HCT116 (cell line): ENCODE results near the gene SPOPL. TPM values are rescaled to one million over a fixed set of nuclear protein-coding genes. Genes with fewer than 3 reads are reported as not detected.

ENCODE experiments used
- ATAC-seq: fragments of 200-7000 bp; cut with Tn5 transposase; 2 replicates; pipeline ENCODE4 v1.9.1; 2020; ENCODE audit warnings: mild to moderate bottlenecking, moderate library complexity
- BruUV-seq: library from RNA; stranded (reverse); fragments of 400-500 nt; replicated peaks from 2 replicates; lab custom pipeline; 2021; lab: Mats Ljungman, UMichigan
- CTCF ChIA-PET: fragments of 300-600 bp; sonication (Branson Sonifier 250); formaldehyde crosslinking; loops from one replicate; lab custom pipeline; 2021; ENCODE audit warnings: antibody characterized with exemption; lab: Charles Lee
- POLR2A ChIA-PET: fragments of 300-600, 350-600 bp; sonication (Branson Sonifier 250); formaldehyde crosslinking; loops from one replicate; lab custom pipeline; 2021; ENCODE audit warnings: antibody characterized with exemption; lab: Charles Lee
- RAD21 ChIA-PET, 2 experiments: fragments of 300-600 bp; sonication (Branson Sonifier 250); formaldehyde crosslinking; loops; one replicate each; lab custom pipeline; 2023; ENCODE audit warnings: low total read pairs in 2 of 2; ENCODE audit not compliant: uncharacterized antibody in 2 of 2, unreplicated experiment in 2 of 2, low non-redundant PET in 1 of 2; lab: Charles Lee
- DNase-seq: peaks from one replicate; pipeline ENCODE4 v3.0.0-alpha.2; 2010; ENCODE audit warnings: low read depth, low spot score
- H2AFZ ChIP-seq: fragments of 200-600 bp; shearing (Covaris generic), sonication (generic); 2 replicates; pipeline ENCODE4 v1.6.1; 2017; ENCODE audit warnings: low read depth, mixed run types, mixed read lengths, antibody characterized with exemption, low read length; ENCODE audit not compliant: poor library complexity, severe bottlenecking
- H3K27ac ChIP-seq: 2 replicates; pipeline ENCODE4 v1.5.1; 2012; ENCODE audit warnings: low read depth, low read length
- H3K27me3 ChIP-seq: fragments of 200-600 bp; sonication (generic); 2 replicates; pipeline ENCODE4 v1.6.1; 2016; ENCODE audit warnings: mixed run types, low read length, mixed read lengths; ENCODE audit not compliant: insufficient read depth
- H3K36me3 ChIP-seq, 2 experiments: fragments of 200-500 bp in 1 of 2; fragments of 200-600 bp in 1 of 2; sonication (Bioruptor generic) in 1 of 2; sonication (generic) in 1 of 2; 2 replicates each; pipeline versions ENCODE4 v1.5.1 to v1.6.1; 2014 to 2016; ENCODE audit warnings: low read length in 2 of 2, inconsistent platforms in 1 of 2, mixed read lengths in 1 of 2, mixed run types in 1 of 2; ENCODE audit not compliant: insufficient read depth in 2 of 2, control insufficient read depth in 1 of 2
- H3K4me1 ChIP-seq, 2 experiments: fragments of 200-600 bp in 1 of 2; sonication (generic) in 1 of 2; 2 replicates each; pipeline versions ENCODE4 v1.5.1 to v1.6.1; 2012 to 2017; ENCODE audit warnings: low read length in 2 of 2, inconsistent platforms in 1 of 2, mild to moderate bottlenecking in 1 of 2, mixed read lengths in 1 of 2, mixed run types in 1 of 2, moderate library complexity in 1 of 2; ENCODE audit not compliant: insufficient read depth in 2 of 2, control insufficient read depth in 1 of 2
- H3K4me2 ChIP-seq: fragments of 200-600 bp; sonication (generic); 2 replicates; pipeline ENCODE4 v1.6.1; 2017; ENCODE audit warnings: mixed run types, low read length, mixed read lengths
- H3K4me3 ChIP-seq, 2 experiments: fragments of 200-600 bp in 1 of 2; sonication (generic) in 1 of 2; replicated peaks in 1 of 2; 2 replicates each; pipeline ENCODE4 v1.5.1; 2011 to 2016; ENCODE audit warnings: low read length in 2 of 2, control low read depth in 1 of 2, low read depth in 1 of 2, mild to moderate bottlenecking in 1 of 2, mixed read lengths in 1 of 2, mixed run types in 1 of 2
- H3K79me2 ChIP-seq: fragments of 200-600 bp; sonication (generic); 2 replicates; pipeline ENCODE4 v1.6.1; 2017; ENCODE audit warnings: mild to moderate bottlenecking, mixed run types, low read length, moderate library complexity, mixed read lengths; ENCODE audit not compliant: insufficient read depth
- H3K9ac ChIP-seq: fragments of 200-600 bp; sonication (generic); 2 replicates; pipeline ENCODE4 v1.6.1; 2016; ENCODE audit warnings: low read length, mixed read lengths
- H3K9me2 ChIP-seq: fragments of 200-600 bp; sonication (generic), shearing (Covaris generic); 2 replicates; pipeline ENCODE4 v1.6.1; 2017; ENCODE audit warnings: mixed run types, mild to moderate bottlenecking, moderate library complexity; ENCODE audit not compliant: insufficient read depth
- H3K9me3 ChIP-seq, 2 experiments: fragments of 200-500 bp in 1 of 2; fragments of 200-600 bp in 1 of 2; sonication (Bioruptor generic) in 1 of 2; sonication (generic) in 1 of 2; 2 replicates each; pipeline ENCODE4 v1.6.1; 2014 to 2017; ENCODE audit warnings: low read length in 2 of 2, mixed read lengths in 2 of 2, inconsistent platforms in 1 of 2, low read depth in 1 of 2, mild to moderate bottlenecking in 1 of 2, mixed run types in 1 of 2, moderate library complexity in 1 of 2; ENCODE audit not compliant: control insufficient read depth in 1 of 2, insufficient read depth in 1 of 2
- H4K20me1 ChIP-seq: fragments of 200-600 bp; sonication (generic), shearing (Covaris generic); 2 replicates; pipeline ENCODE4 v1.6.1; 2017; ENCODE audit warnings: mixed run types, mild to moderate bottlenecking, moderate library complexity; ENCODE audit not compliant: insufficient read depth
- CEBPB ChIP-seq: IDR thresholded peaks from 2 replicates; pipeline ENCODE4 v1.6.1; 2012; ENCODE audit warnings: low read depth
- EZH2phosphoT487 ChIP-seq: fragments of 200-600 bp; IDR thresholded peaks from 2 replicates; pipeline ENCODE4 v1.6.1; 2018; ENCODE audit warnings: antibody characterized with exemption, borderline replicate concordance
- FOSL1 ChIP-seq: IDR thresholded peaks from 2 replicates; pipeline ENCODE4 v1.6.1; 2012; ENCODE audit warnings: low read depth
- POLR2AphosphoS5 ChIP-seq: IDR thresholded peaks from 2 replicates; pipeline ENCODE4 v1.6.1; 2011; ENCODE audit warnings: mild to moderate bottlenecking, low read depth, low read length, moderate library complexity
- RAD21 ChIP-seq: IDR thresholded peaks from 2 replicates; pipeline ENCODE4 v1.6.1; 2012; ENCODE audit warnings: low read depth, mild to moderate bottlenecking
- REST ChIP-seq: IDR thresholded peaks from 2 replicates; pipeline ENCODE4 v1.6.1; 2012; ENCODE audit warnings: low read depth
- SIN3A ChIP-seq: IDR thresholded peaks from 2 replicates; pipeline ENCODE4 v1.6.1; 2012; ENCODE audit warnings: low read depth
- SP1 ChIP-seq: IDR thresholded peaks from 2 replicates; pipeline ENCODE4 v1.6.1; 2012; ENCODE audit warnings: low read depth
- TCF7L2 ChIP-seq: IDR thresholded peaks from 2 replicates; pipeline ENCODE4 v1.7.0; 2011; ENCODE audit warnings: borderline replicate concordance, inconsistent platforms; ENCODE audit not compliant: insufficient read depth, insufficient read length; ENCODE audit errors: extremely low read depth
- intact Hi-C: fragments of 100-400 bp; cut with micrococcal nuclease; formaldehyde crosslinking; loops from 2 replicates; pipeline ENCODE4 v1.10.0; 2022
- total RNA-seq: library from RNA; stranded (reverse); gene quantifications from one replicate; pipeline ENCODE4 v1.2.1, GENCODE V29; 2021; ENCODE audit not compliant: unreplicated experiment
- TF ChIP-seq, protein P1 (sequence below): IDR thresholded peaks from 2 replicates; pipeline ENCODE4 v1.6.1; 2012
- TF ChIP-seq, protein P2 (sequence below): IDR thresholded peaks from 2 replicates; pipeline ENCODE4 v1.6.1; 2011; ENCODE audit warnings: mild to moderate bottlenecking, low read length, moderate library complexity; ENCODE audit not compliant: insufficient replicate concordance; ENCODE audit errors: extremely low read depth

SPOPL gene
- total RNA-seq, 1 experiment from 2014 or later = 48.3 TPM

GRCh38 chr2:138536302-138536701, 34.7 kb downstream of the SPOPL start:
- H2AFZ ChIP-seq = no peak overlapping the region
- H3K9me2 ChIP-seq = no peaks in the 10 kb centered on the region
- peaks cover 5% of the 10 kb centered on the region; the same call in 1 of the 2 replicates for H4K20me1 ChIP-seq
- no peak overlapping the region for H3K27ac ChIP-seq
- no peaks in the 10 kb centered on the region for H3K9me3 ChIP-seq
- H3K27me3 ChIP-seq = no peaks in the 10 kb centered on the region
- no peak for ATAC-seq
- RAD21 ChIA-PET = no interaction called here
- no peaks in the 10 kb centered on the region for H3K4me1 ChIP-seq
- no peaks in the 10 kb centered on the region for H3K36me3 ChIP-seq
- TF ChIP-seq CEBPB = no peak
- TF ChIP-seq, protein P1, sequence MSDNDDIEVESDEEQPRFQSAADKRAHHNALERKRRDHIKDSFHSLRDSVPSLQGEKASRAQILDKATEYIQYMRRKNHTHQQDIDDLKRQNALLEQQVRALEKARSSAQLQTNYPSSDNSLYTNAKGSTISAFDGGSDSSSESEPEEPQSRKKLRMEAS = no peak
- no peak for TF ChIP-seq SIN3A
- TF ChIP-seq, protein P2, sequence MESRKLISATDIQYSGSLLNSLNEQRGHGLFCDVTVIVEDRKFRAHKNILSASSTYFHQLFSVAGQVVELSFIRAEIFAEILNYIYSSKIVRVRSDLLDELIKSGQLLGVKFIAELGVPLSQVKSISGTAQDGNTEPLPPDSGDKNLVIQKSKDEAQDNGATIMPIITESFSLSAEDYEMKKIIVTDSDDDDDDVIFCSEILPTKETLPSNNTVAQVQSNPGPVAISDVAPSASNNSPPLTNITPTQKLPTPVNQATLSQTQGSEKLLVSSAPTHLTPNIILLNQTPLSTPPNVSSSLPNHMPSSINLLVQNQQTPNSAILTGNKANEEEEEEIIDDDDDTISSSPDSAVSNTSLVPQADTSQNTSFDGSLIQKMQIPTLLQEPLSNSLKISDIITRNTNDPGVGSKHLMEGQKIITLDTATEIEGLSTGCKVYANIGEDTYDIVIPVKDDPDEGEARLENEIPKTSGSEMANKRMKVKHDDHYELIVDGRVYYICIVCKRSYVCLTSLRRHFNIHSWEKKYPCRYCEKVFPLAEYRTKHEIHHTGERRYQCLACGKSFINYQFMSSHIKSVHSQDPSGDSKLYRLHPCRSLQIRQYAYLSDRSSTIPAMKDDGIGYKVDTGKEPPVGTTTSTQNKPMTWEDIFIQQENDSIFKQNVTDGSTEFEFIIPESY = no peak
- TF ChIP-seq RAD21 = no peak
- TF ChIP-seq SP1 = no peak
- no peak for TF ChIP-seq POLR2AphosphoS5
- TF ChIP-seq TCF7L2 = no peak
- TF ChIP-seq, all 23 proteins: peak for 0
- no TSS peak for BruUV-seq
- CTCF ChIA-PET = no interaction called here
- Histone ChIP-seq H3K79me2 (peaks cover 74% of the 10 kb centered on the region), H3K9ac (no peak overlapping the region), H3K4me3 (no peak overlapping the region), H3K4me2 (no peak overlapping the region)
- POLR2A ChIA-PET = no interaction called here
- intact Hi-C loops = no loop called here
- no peak for DNase-seq

- Histone ChIP-seq H3K27me3 (no peaks in the 10 kb centered on the region), H3K36me3 (no peaks in the 10 kb centered on the region), H3K79me2 (peaks cover 70% of the 10 kb centered on the region), H3K4me1 (no peaks in the 10 kb centered on the region), H3K27ac (no peak overlapping the region), H4K20me1 (0 out of 2 replicates have a peak, but pooled peaks cover 3% of the 10 kb centered on the region), H2AFZ (no peak overlapping the region), H3K9me3 (no peaks in the 10 kb centered on the region), H3K9me2 (no peaks in the 10 kb centered on the region), H3K4me3 (no peak overlapping the region), H3K9ac (no peak overlapping the region), H3K4me2 (no peak overlapping the region)
- RAD21 ChIA-PET = no interaction called here
- no peak for ATAC-seq
- BruUV-seq = no TSS peak
- DNase-seq = no peak
- POLR2A ChIA-PET = no interaction called here
- CTCF ChIA-PET = no interaction called here
- intact Hi-C loops = no loop called here
- TF ChIP-seq EZH2phosphoT487 (no peak), REST (no peak), FOSL1 (no peak), RAD21 (no peak), POLR2AphosphoS5 (no peak)
These were observed 35.2 kb downstream of the SPOPL start for GRCh38 chr2:138536740-138537139.
